Rectal smooth muscle tissue (tissue), 1 donor: ENCODE data around the gene PFKFB3.
"Not testable (repeated sequence)": the region's sequence is repeated elsewhere in the genome, so short reads cannot be mapped to it uniquely, and the experiment has no call there.

Source experiments
- H3K27ac ChIP-seq: one replicate; pipeline ENCODE4 v1.7.0; 2013; ENCODE audit warnings: low read depth, low read length, inconsistent platforms
- H3K27me3 ChIP-seq: one replicate; pipeline ENCODE4 v1.7.0; 2013; ENCODE audit warnings: low read length; ENCODE audit not compliant: control insufficient read depth, insufficient read depth
- H3K36me3 ChIP-seq: one replicate; pipeline ENCODE4 v1.7.0; 2013; ENCODE audit warnings: low read length; ENCODE audit not compliant: control insufficient read depth, insufficient read depth
- H3K4me1 ChIP-seq: one replicate; pipeline ENCODE4 v1.7.0; 2013; ENCODE audit warnings: low read length; ENCODE audit not compliant: control insufficient read depth, insufficient read depth
- H3K4me3 ChIP-seq: one replicate; pipeline ENCODE4 v1.7.0; 2013; ENCODE audit warnings: low read length
- H3K9ac ChIP-seq: one replicate; pipeline ENCODE4 v1.7.0; 2013; ENCODE audit warnings: low read length

PFKFB3 gene

GRCh38 chr10:6202684-6203330, at the start of gene PFKFB3:
Gene PFKFB3 (plus strand): TSS chr10:6202932. CDS start chr10:6203261, 329 bp downstream.
- H3K36me3 ChIP-seq, result no peaks in the 10 kb centered on the region
- peaks cover 4% of the 10 kb centered on the region for H3K27me3 ChIP-seq
- H3K4me3 ChIP-seq, result peak within 1 kb of the TSS; percentile 85
- H3K27ac ChIP-seq, result peak within 1 kb of the TSS; percentile 73
- H3K9ac ChIP-seq, result peak within 1 kb of the TSS; percentile 73
- peaks cover 16% of the 10 kb centered on the region for H3K4me1 ChIP-seq

GRCh38 chr10:6153845-6154244, 48.9 kb upstream of the PFKFB3 start:
- no peak overlapping the region for H3K4me3 ChIP-seq
- H3K27ac ChIP-seq, result no peak overlapping the region
- H3K9ac ChIP-seq, result no peak overlapping the region
- H3K36me3 ChIP-seq, result no peaks in the 10 kb centered on the region
- H3K27me3 ChIP-seq, result no peaks in the 10 kb centered on the region
- H3K4me1 ChIP-seq, result no peaks in the 10 kb centered on the region

- Histone ChIP-seq H3K27me3 (no peaks in the 10 kb centered on the region), H3K36me3 (no peaks in the 10 kb centered on the region), H3K9ac (no peak overlapping the region), H3K4me3 (no peak overlapping the region), H3K27ac (no peak overlapping the region), H3K4me1 (no peaks in the 10 kb centered on the region)
Measured at GRCh38 chr10:6154566-6154965, 48.2 kb upstream of the PFKFB3 start.

GRCh38 chr10:6158276-6158675, 44.5 kb upstream of the PFKFB3 start:
- no peaks in the 10 kb centered on the region for H3K36me3 ChIP-seq
- H3K4me1 ChIP-seq, result no peaks in the 10 kb centered on the region
- H3K27ac ChIP-seq, result no peak overlapping the region
- H3K9ac ChIP-seq, result no peak overlapping the region
- H3K4me3 ChIP-seq, result no peak overlapping the region
- no peaks in the 10 kb centered on the region for H3K27me3 ChIP-seq

GRCh38 chr10:6161921-6162320, 40.8 kb upstream of the PFKFB3 start:
- Histone ChIP-seq H3K36me3 (no peaks in the 10 kb centered on the region), H3K4me3 (no peak overlapping the region), H3K27ac (peak overlapping the region; percentile 21), H3K9ac (no peak overlapping the region), H3K27me3 (no peaks in the 10 kb centered on the region), H3K4me1 (peaks cover 6% of the 10 kb centered on the region)

- peak overlapping the region; percentile 61 for H3K4me3 ChIP-seq
- peak overlapping the region; percentile 87 for H3K27ac ChIP-seq
Measured at GRCh38 chr10:6162589-6163356, 40.0 kb upstream of the PFKFB3 start.

GRCh38 chr10:6163364-6164270, 39.1 kb upstream of the PFKFB3 start:
- peak overlapping the region; percentile 91 for H3K4me3 ChIP-seq
- H3K27ac ChIP-seq, result peak overlapping the region; percentile 92
- H3K27me3 ChIP-seq, result no peaks in the 10 kb centered on the region
- H3K4me1 ChIP-seq, result peaks cover 6% of the 10 kb centered on the region
- peak overlapping the region; percentile 81 for H3K9ac ChIP-seq
- no peaks in the 10 kb centered on the region for H3K36me3 ChIP-seq

More at GRCh38 chr10:6162589-6163356, 40.0 kb upstream of the PFKFB3 start:
- H3K4me1 ChIP-seq, result peaks cover 6% of the 10 kb centered on the region
- H3K27me3 ChIP-seq, result no peaks in the 10 kb centered on the region
- no peak overlapping the region for H3K9ac ChIP-seq
- no peaks in the 10 kb centered on the region for H3K36me3 ChIP-seq

- H3K9ac ChIP-seq, result peak overlapping the region; percentile 81
- no peaks in the 10 kb centered on the region for H3K36me3 ChIP-seq
- H3K4me3 ChIP-seq, result peak overlapping the region; percentile 91
- peaks cover 6% of the 10 kb centered on the region for H3K4me1 ChIP-seq
- peak overlapping the region; percentile 92 for H3K27ac ChIP-seq
- no peaks in the 10 kb centered on the region for H3K27me3 ChIP-seq
Measured at GRCh38 chr10:6164271-6165095, 38.2 kb upstream of the PFKFB3 start.

GRCh38 chr10:6165221-6165725, 37.5 kb upstream of the PFKFB3 start:
- no peaks in the 10 kb centered on the region for H3K27me3 ChIP-seq
- H3K9ac ChIP-seq, result no peak overlapping the region
- H3K27ac ChIP-seq, result no peak overlapping the region
- H3K4me3 ChIP-seq, result no peak overlapping the region
- peaks cover 6% of the 10 kb centered on the region for H3K4me1 ChIP-seq
- H3K36me3 ChIP-seq, result no peaks in the 10 kb centered on the region

GRCh38 chr10:6165933-6166332, 36.8 kb upstream of the PFKFB3 start:
- not testable (repeated sequence) for H3K27ac ChIP-seq, H3K36me3 ChIP-seq, H3K4me3 ChIP-seq, H3K9ac ChIP-seq, H3K27me3 ChIP-seq, H3K4me1 ChIP-seq

- H3K27ac ChIP-seq, result no peak overlapping the region
- H3K9ac ChIP-seq, result no peak overlapping the region
- H3K4me3 ChIP-seq, result no peak overlapping the region
- no peaks in the 10 kb centered on the region for H3K27me3 ChIP-seq
- H3K4me1 ChIP-seq, result peaks cover 6% of the 10 kb centered on the region
- no peaks in the 10 kb centered on the region for H3K36me3 ChIP-seq
Measured at GRCh38 chr10:6167456-6167855, 35.3 kb upstream of the PFKFB3 start.
